Measurements from ENCODE around the gene OR4C11.

DNA sequence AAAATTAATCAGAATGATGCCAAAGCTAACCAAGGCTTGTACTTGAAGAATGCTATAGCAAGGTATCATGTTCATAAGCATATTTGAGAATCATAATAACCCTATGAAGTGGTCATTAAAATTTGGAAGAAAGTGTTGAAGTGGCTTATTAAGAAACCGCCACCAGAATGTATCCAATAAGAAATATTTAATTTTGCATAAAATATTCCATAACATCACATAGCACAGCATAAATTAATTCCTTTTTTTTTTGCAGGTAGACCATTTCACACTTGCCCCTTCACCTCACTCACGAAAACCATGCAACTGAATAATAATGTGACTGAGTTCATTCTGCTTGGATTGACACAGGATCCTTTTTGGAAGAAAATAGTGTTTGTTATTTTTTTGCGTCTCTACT, 35.6 kb downstream of the OR4C11 start, which contains the start of gene OR4C16:
- TF ChIP-seq POLR2A (IDR thresholded peaks at IDR 0.05) (no peak), POLR2AphosphoS5 (IDR thresholded peaks at IDR 0.05) (no peak)
- TF ChIP-seq, protein P1, sequence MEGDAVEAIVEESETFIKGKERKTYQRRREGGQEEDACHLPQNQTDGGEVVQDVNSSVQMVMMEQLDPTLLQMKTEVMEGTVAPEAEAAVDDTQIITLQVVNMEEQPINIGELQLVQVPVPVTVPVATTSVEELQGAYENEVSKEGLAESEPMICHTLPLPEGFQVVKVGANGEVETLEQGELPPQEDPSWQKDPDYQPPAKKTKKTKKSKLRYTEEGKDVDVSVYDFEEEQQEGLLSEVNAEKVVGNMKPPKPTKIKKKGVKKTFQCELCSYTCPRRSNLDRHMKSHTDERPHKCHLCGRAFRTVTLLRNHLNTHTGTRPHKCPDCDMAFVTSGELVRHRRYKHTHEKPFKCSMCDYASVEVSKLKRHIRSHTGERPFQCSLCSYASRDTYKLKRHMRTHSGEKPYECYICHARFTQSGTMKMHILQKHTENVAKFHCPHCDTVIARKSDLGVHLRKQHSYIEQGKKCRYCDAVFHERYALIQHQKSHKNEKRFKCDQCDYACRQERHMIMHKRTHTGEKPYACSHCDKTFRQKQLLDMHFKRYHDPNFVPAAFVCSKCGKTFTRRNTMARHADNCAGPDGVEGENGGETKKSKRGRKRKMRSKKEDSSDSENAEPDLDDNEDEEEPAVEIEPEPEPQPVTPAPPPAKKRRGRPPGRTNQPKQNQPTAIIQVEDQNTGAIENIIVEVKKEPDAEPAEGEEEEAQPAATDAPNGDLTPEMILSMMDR (IDR thresholded peaks at IDR 0.05), result no peak

Measured in breast epithelium (tissue), 3 donors.